ENCODE data around the gene CHRNA3. TPM values are rescaled to one million over a fixed set of nuclear protein-coding genes. Genes with fewer than 3 reads are reported as not detected.

Gene CHRNA3
- total and polyA plus RNA-seq, 8 donors = 0.31 to 4.6 (median 1.0) TPM; not detected in 3

DNA sequence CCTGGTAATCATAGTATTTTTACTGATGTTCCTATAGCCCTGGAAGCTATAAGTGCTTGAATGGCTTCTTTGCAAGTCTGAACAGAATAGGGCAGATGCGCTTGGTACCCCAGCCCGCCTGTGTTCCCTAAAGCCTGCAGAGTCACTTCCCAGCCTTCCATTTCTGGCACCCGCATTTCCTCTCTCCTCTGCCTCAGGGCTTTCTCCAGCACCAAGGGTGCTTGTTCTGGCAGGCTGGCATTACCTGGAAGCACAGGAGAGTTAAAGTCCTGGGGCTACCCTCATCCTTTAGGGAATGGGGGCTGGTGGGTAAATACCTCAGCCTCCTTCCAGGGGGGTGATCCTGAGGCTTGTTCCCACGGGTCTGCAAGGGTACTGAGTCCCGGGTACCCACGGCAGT lies 7.4 kb upstream of the CHRNA3 start:
- peaks cover 0 to 48% (median 13%) of the 10 kb centered on the region in 3 donors for H3K27me3 ChIP-seq
- no peak for DNase-seq
- no peak overlapping the region for H3K27ac ChIP-seq
- H3K4me1 ChIP-seq = no peaks in the 10 kb centered on the region
- no peak overlapping the region for H3K4me3 ChIP-seq
- 71 to 82% (median 77%) methylated on average over 6 of the region's 6 CpGs for WGBS, 5 donors
- H3K36me3 ChIP-seq = no peaks in the 10 kb centered on the region
- TF ChIP-seq POLR2A (IDR thresholded peaks at IDR 0.05) = no peak
- TF ChIP-seq POLR2AphosphoS5 (IDR thresholded peaks at IDR 0.05) = no peak
- TF ChIP-seq, protein P1, sequence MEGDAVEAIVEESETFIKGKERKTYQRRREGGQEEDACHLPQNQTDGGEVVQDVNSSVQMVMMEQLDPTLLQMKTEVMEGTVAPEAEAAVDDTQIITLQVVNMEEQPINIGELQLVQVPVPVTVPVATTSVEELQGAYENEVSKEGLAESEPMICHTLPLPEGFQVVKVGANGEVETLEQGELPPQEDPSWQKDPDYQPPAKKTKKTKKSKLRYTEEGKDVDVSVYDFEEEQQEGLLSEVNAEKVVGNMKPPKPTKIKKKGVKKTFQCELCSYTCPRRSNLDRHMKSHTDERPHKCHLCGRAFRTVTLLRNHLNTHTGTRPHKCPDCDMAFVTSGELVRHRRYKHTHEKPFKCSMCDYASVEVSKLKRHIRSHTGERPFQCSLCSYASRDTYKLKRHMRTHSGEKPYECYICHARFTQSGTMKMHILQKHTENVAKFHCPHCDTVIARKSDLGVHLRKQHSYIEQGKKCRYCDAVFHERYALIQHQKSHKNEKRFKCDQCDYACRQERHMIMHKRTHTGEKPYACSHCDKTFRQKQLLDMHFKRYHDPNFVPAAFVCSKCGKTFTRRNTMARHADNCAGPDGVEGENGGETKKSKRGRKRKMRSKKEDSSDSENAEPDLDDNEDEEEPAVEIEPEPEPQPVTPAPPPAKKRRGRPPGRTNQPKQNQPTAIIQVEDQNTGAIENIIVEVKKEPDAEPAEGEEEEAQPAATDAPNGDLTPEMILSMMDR (IDR thresholded peaks at IDR 0.05) = no peak
- TF ChIP-seq EP300 (IDR thresholded peaks at IDR 0.05) = no peak
- intact Hi-C loops (cut with DNase I; ENCODE audit: low total_unique reads) = loop anchor here (10.0 kb wide), 1 partner anchor 557 kb away; no protein-coding TSS in a partner anchor
- peaks cover 0 to 6% (median 5%) of the 10 kb centered on the region in 4 donors for H3K9me3 ChIP-seq

DNA sequence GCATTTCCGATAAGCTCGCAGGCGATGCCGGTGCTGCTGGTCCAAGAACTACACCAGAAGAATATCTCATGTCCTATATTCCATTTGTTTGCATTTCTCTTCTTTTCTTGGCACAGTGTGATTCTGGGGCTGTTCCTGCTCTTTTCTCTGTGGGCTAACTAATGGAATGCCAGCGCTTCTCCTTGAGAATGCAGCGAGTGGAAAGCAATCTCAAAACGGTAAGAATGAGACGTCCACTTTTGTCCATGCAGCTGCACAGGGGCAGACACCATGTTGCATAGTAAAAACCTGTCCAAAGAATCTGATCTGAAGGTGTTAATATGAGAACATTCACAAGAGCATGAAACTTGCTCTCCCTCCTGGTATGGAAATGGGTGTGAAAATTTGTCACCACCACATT lies 6.6 kb upstream of the CHRNA3 start:
- intact Hi-C loops (cut with DNase I; ENCODE audit: low total_unique reads) = loop anchor here (10.0 kb wide), 1 partner anchor 557 kb away; no protein-coding TSS in a partner anchor
- H3K27ac ChIP-seq = no peak overlapping the region
- TF ChIP-seq, protein P1 (IDR thresholded peaks at IDR 0.05) = no peak
- TF ChIP-seq POLR2AphosphoS5 (IDR thresholded peaks at IDR 0.05) (no peak), EP300 (IDR thresholded peaks at IDR 0.05) (no peak), POLR2A (IDR thresholded peaks at IDR 0.05) (no peak)
- H3K36me3 ChIP-seq = no peaks in the 10 kb centered on the region
- no peaks in the 10 kb centered on the region for H3K9me3 ChIP-seq
- WGBS, 5 donors = 64 to 82% (median 71%) methylated on average over 8 of the region's 8 CpGs
- no peak overlapping the region for H3K4me3 ChIP-seq
- no peaks in the 10 kb centered on the region for H3K4me1 ChIP-seq
- DNase-seq = no peak
- H3K27me3 ChIP-seq = peaks cover 0 to 56% (median 13%) of the 10 kb centered on the region in 3 donors

DNA sequence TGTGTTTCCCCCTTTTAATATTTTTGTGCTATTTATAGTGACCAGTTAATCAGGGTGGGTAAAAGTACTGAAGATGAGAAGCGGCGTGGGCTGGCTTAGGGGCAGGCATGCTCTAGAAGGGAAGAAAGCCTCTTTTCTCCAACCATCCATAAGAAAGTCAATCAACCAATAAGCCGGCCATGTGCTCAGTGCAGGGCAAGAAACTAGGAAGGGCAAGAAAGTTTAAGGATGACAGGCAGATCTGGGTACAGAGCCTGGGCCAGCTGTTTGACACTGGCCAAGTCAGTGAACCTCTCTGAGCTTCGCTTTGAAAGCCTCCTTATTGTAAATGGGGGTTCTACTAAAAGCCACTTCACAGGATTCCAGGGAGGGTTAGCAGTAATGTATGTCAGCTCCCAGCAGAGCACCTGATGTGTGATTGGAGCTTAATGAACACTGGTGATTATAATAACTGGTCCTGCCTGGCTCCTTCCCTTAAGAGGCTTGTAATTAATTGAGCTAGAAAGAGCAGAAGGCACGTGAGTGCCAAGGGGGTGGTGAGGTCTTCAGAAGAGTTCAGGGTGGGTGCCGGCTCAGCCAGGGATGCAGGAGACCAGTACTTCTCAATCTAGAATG lies 5.7 kb upstream of the CHRNA3 start:
- intact Hi-C loops (cut with DNase I; ENCODE audit: low total_unique reads) = loop anchor here (10.0 kb wide), 1 partner anchor 558 kb away; no protein-coding TSS in a partner anchor
- WGBS, 5 donors = 80 to 86% (median 81%) methylated on average over 6 of the region's 6 CpGs
- Histone ChIP-seq H3K36me3 (no peaks in the 10 kb centered on the region), H3K4me3 (no peak overlapping the region), H3K9me3 (no peaks in the 10 kb centered on the region), H3K27ac (no peak overlapping the region), H3K4me1 (no peaks in the 10 kb centered on the region), H3K27me3 (peaks cover 0 to 62% (median 20%) of the 10 kb centered on the region in 3 donors)
- TF ChIP-seq POLR2A (IDR thresholded peaks at IDR 0.05) (no peak), POLR2AphosphoS5 (IDR thresholded peaks at IDR 0.05) (no peak), EP300 (IDR thresholded peaks at IDR 0.05) (no peak)
- TF ChIP-seq, protein P1 (IDR thresholded peaks at IDR 0.05) = no peak
- peak in 1 of 2 donors; percentile 9 for DNase-seq

DNA sequence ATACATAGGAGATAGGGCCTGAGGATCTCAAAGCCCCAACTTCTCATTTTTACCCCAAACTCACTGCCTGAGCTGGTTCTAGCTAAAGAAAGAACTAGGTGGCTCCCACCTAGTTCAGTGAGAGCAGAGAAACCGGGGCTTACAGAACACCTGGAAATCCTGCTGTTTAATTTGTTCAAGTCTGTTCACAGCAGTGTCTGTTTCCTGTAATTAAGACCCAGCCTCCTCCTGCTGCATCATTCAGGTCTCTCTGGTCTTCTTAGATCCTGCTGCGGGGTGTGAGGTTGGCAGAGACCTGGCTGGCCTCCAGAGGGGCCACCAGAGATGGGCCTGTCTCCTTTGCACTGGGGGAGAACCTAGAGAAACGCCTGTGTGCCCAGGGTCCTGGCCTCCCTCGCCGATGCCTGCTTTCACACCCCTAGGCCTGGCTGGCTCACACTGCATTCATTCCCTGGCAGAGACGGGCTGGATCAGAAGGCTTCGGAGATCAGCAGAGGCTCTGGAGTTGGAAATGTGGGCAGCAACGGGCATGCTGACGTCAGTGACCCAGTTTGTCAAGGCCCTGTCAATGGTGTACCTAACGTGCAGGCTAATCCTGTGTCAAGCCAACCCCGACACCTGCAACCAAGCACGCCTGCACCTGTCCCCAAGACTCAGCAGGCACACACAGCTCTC lies 4.9 kb upstream of the CHRNA3 start:
- Histone ChIP-seq H3K4me3 (no peak overlapping the region), H3K4me1 (peaks cover 4 to 5% (median 5%) of the 10 kb centered on the region in 4 donors), H3K27me3 (peaks cover 0 to 69% (median 27%) of the 10 kb centered on the region in 3 donors), H3K27ac (no peak overlapping the region), H3K9me3 (no peaks in the 10 kb centered on the region), H3K36me3 (no peaks in the 10 kb centered on the region)
- peak in 1 of 2 donors; percentile 11 for DNase-seq
- TF ChIP-seq POLR2AphosphoS5 (IDR thresholded peaks at IDR 0.05) (no peak), POLR2A (IDR thresholded peaks at IDR 0.05) (no peak), EP300 (IDR thresholded peaks at IDR 0.05) (no peak)
- TF ChIP-seq, protein P1 (IDR thresholded peaks at IDR 0.05) = no peak
- WGBS, 5 donors = 68 to 80% (median 75%) methylated on average over 8 to 12 of the region's 12 CpGs
- intact Hi-C loops (cut with DNase I; ENCODE audit: low total_unique reads) = loop anchor here (10.0 kb wide), 1 partner anchor 559 kb away; no protein-coding TSS in a partner anchor
